ENCODE data around the gene RAB3GAP2. TPM values are rescaled to one million over a fixed set of nuclear protein-coding genes. Genes with fewer than 3 reads are reported as not detected.
"Not testable (repeated sequence)": the region's sequence is repeated elsewhere in the genome, so short reads cannot be mapped to it uniquely, and the experiment has no call there.

The RAB3GAP2 gene
- total RNA-seq, 1 experiment from 2014 or later, result 64.3 TPM

DNA sequence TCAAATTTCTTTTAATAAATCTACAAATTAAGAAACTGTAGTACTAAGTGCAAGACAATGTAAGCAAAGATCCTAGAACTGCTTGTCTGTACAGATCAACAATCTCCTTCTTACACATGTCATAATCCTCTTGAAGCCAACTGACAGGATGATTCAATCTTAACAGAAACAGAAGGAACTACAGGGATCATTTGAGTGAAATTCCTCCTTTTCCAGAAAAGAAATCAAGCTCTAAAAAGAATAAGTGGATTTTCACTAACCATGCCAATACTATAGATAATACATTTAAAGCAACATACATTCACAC lies 53.2 kb downstream of the RAB3GAP2 start (continued):
- TF ChIP-seq, protein P1, sequence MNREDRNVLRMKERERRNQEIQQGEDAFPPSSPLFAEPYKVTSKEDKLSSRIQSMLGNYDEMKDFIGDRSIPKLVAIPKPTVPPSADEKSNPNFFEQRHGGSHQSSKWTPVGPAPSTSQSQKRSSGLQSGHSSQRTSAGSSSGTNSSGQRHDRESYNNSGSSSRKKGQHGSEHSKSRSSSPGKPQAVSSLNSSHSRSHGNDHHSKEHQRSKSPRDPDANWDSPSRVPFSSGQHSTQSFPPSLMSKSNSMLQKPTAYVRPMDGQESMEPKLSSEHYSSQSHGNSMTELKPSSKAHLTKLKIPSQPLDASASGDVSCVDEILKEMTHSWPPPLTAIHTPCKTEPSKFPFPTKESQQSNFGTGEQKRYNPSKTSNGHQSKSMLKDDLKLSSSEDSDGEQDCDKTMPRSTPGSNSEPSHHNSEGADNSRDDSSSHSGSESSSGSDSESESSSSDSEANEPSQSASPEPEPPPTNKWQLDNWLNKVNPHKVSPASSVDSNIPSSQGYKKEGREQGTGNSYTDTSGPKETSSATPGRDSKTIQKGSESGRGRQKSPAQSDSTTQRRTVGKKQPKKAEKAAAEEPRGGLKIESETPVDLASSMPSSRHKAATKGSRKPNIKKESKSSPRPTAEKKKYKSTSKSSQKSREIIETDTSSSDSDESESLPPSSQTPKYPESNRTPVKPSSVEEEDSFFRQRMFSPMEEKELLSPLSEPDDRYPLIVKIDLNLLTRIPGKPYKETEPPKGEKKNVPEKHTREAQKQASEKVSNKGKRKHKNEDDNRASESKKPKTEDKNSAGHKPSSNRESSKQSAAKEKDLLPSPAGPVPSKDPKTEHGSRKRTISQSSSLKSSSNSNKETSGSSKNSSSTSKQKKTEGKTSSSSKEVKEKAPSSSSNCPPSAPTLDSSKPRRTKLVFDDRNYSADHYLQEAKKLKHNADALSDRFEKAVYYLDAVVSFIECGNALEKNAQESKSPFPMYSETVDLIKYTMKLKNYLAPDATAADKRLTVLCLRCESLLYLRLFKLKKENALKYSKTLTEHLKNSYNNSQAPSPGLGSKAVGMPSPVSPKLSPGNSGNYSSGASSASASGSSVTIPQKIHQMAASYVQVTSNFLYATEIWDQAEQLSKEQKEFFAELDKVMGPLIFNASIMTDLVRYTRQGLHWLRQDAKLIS (CRISPR knock-in tag; IDR thresholded peaks at IDR 0.05; ENCODE audit: borderline replicate concordance), result no peak
- no peak for TF ChIP-seq TEAD1 (CRISPR knock-in tag; IDR thresholded peaks at IDR 0.05)
- TF ChIP-seq, protein P2, sequence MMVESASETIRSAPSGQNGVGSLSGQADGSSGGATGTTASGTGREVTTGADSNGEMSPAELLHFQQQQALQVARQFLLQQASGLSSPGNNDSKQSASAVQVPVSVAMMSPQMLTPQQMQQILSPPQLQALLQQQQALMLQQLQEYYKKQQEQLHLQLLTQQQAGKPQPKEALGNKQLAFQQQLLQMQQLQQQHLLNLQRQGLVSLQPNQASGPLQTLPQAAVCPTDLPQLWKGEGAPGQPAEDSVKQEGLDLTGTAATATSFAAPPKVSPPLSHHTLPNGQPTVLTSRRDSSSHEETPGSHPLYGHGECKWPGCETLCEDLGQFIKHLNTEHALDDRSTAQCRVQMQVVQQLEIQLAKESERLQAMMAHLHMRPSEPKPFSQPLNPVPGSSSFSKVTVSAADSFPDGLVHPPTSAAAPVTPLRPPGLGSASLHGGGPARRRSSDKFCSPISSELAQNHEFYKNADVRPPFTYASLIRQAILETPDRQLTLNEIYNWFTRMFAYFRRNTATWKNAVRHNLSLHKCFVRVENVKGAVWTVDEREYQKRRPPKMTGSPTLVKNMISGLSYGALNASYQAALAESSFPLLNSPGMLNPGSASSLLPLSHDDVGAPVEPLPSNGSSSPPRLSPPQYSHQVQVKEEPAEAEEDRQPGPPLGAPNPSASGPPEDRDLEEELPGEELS (CRISPR knock-in tag; IDR thresholded peaks at IDR 0.05), result no peak

DNA sequence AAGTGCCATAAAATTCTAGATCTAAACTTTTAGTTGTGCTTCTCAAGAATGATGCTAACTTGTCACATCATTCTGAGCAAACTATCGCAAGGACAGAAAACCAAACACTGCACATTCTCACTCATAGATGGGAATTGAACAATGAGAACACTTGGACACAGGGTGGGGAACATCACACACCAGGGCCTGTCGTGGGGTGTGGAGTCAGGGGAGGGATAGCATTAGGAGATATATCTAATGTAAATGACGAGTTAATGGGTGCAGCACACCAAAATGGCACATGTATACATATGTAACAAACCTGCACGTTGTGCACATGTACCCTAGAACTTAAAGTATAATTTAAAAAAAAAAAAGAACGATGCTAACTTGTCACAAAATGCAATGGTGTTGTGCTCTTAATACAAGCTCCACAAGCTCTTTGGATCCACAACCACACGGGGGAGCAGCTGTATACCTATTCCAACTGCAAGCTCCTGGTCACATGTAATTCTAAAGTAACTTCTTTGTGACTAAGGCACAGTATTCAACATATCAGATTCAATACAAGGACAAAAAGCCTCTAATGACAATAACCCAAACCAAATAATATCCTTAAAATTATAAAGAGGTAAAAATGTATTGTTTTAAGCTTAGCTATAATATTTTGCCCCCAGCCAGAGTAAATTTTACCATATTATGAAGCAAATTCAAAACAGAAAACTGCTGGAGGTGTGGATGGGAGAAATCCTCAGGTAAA lies 53.7 kb downstream of the RAB3GAP2 start:
- ChIA-PET CTCF (interaction anchor here (0.7 to 1.7 kb wide), 30 partner anchors 8 to 558 kb away, joined by 3 to 25 read pairs (median 4); partner anchors contain the start of gene RAB3GAP2), POLR2A (interaction anchor here (1.0 kb wide), 2 partner anchors 53 to 54 kb away, joined by 3 to 4 read pairs; partner anchors contain the start of gene RAB3GAP2)
- TF ChIP-seq, protein P3, sequence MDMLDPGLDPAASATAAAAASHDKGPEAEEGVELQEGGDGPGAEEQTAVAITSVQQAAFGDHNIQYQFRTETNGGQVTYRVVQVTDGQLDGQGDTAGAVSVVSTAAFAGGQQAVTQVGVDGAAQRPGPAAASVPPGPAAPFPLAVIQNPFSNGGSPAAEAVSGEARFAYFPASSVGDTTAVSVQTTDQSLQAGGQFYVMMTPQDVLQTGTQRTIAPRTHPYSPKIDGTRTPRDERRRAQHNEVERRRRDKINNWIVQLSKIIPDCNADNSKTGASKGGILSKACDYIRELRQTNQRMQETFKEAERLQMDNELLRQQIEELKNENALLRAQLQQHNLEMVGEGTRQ (CRISPR knock-in tag; IDR thresholded peaks at IDR 0.05), result peak; percentile 13; the same call in 1 of the 2 replicates
- peaks cover 38% of the 10 kb centered on the region for H3K4me1 Mint-ChIP-seq
- not testable (repeated sequence) for H3K36me3 Mint-ChIP-seq; H3K27me3 Mint-ChIP-seq (ENCODE audit: low read depth); H3K4me3 Mint-ChIP-seq; H3K27ac Mint-ChIP-seq; H3K9me3 Mint-ChIP-seq
- ATAC-seq (peak; percentile 92), DNase-seq (ENCODE audit: low spot score) (peak; percentile 59)

DNA sequence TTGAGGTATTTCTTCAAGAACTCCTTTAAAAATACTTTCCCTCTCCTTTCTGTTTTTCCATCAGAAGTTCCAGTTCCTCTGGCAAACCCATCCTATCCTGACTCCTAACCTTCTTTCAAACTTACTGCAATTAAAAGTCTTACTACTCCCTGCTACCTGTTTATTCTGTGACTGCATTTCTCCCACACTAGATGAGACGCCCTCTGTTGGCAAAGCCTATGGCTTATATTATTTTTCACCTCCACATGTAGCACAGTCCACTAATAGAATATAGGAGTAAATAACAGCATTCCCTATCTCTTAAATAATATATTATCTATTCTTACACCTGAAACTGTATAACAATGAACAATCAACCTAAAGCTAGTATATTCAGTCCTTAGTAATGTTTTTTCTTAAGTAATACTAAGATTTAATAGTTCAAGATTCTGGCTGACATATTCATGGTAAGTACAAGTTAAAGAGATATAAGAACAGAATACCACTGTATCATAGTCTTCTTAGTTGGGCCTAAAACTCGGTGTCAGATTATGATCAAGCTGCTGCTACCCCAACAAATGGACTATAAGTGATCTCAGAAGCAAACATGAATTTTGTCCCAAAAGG lies 54.8 kb downstream of the RAB3GAP2 start:
- DNase-seq (ENCODE audit: low spot score) (no peak), ATAC-seq (peak; percentile 61)
- H3K4me1 Mint-ChIP-seq, result peaks cover 39% of the 10 kb centered on the region
- H3K27me3 Mint-ChIP-seq (ENCODE audit: low read depth), result no peaks in the 10 kb centered on the region
- H3K27ac Mint-ChIP-seq, result no peak overlapping the region
- H3K36me3 Mint-ChIP-seq, result no peaks in the 10 kb centered on the region; the same call in 1 of the 2 replicates
- ChIA-PET POLR2A (no interaction called here), CTCF (interaction anchor here (0.6 to 2.2 kb wide), 11 partner anchors 13 to 559 kb away, joined by 3 to 8 read pairs (median 4); no protein-coding TSS in a partner anchor)
- TF ChIP-seq, protein P4, sequence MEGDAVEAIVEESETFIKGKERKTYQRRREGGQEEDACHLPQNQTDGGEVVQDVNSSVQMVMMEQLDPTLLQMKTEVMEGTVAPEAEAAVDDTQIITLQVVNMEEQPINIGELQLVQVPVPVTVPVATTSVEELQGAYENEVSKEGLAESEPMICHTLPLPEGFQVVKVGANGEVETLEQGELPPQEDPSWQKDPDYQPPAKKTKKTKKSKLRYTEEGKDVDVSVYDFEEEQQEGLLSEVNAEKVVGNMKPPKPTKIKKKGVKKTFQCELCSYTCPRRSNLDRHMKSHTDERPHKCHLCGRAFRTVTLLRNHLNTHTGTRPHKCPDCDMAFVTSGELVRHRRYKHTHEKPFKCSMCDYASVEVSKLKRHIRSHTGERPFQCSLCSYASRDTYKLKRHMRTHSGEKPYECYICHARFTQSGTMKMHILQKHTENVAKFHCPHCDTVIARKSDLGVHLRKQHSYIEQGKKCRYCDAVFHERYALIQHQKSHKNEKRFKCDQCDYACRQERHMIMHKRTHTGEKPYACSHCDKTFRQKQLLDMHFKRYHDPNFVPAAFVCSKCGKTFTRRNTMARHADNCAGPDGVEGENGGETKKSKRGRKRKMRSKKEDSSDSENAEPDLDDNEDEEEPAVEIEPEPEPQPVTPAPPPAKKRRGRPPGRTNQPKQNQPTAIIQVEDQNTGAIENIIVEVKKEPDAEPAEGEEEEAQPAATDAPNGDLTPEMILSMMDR (IDR thresholded peaks at IDR 0.05), result peak; percentile 33; the same call in 1 of the 2 replicates
- no peak for TF ChIP-seq RELA (CRISPR knock-in tag; IDR thresholded peaks at IDR 0.05; ENCODE audit: borderline replicate concordance)
- H3K9me3 Mint-ChIP-seq, result no peaks in the 10 kb centered on the region
- H3K4me3 Mint-ChIP-seq, result no peak overlapping the region

DNA sequence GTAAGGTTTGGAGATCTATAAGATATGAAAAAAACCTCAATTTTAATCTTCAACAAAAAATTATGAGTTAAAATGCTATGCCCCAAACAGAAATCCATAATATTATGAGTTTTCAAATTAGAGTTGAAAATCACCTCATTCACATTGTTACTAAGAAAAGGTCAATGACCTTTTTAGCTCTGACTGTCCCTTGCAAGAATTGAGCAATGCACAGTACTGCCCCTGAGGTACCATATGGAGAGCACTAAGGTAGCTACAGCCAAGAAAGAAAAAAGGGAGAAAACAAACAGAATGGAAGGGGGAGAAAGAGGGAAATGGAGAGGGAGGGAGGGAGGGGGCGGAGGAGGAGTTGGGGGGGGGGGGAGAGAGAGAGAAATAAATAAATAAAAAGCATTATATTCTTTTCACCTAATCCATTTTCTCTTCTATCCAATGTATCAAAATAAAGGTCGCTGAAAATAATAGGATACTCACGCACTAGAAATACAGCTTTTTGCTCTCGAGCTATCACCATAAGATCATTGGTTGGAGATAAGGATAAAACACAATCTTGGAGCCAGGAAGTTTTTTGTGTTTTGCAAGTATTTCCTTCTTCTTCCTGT lies 58.8 kb downstream of the RAB3GAP2 start:
- no peak overlapping the region for H3K4me3 Mint-ChIP-seq
- H3K9me3 Mint-ChIP-seq, result no peaks in the 10 kb centered on the region
- peaks cover 24% of the 10 kb centered on the region for H3K4me1 Mint-ChIP-seq
- peaks cover 18% of the 10 kb centered on the region for H3K36me3 Mint-ChIP-seq
- ChIA-PET POLR2A (no interaction called here), CTCF (interaction anchor here (0.5 to 1.3 kb wide), 4 partner anchors 10 to 562 kb away, joined by 3 read pairs; no protein-coding TSS in a partner anchor)
- DNase-seq (ENCODE audit: low spot score) (no peak), ATAC-seq (no peak)
- H3K27ac Mint-ChIP-seq, result peak overlapping the region; percentile 82; the same call in 1 of the 2 replicates
- no peaks in the 10 kb centered on the region for H3K27me3 Mint-ChIP-seq (ENCODE audit: low read depth)
- TF ChIP-seq, protein P5, sequence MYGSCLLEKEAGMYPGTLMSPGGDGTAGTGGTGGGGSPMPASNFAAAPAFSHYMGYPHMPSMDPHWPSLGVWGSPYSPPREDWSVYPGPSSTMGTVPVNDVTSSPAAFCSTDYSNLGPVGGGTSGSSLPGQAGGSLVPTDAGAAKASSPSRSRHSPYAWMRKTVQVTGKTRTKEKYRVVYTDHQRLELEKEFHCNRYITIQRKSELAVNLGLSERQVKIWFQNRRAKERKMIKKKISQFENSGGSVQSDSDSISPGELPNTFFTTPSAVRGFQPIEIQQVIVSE (CRISPR knock-in tag; IDR thresholded peaks at IDR 0.05; ENCODE audit: borderline replicate concordance), result no peak
- TF ChIP-seq, protein P6, sequence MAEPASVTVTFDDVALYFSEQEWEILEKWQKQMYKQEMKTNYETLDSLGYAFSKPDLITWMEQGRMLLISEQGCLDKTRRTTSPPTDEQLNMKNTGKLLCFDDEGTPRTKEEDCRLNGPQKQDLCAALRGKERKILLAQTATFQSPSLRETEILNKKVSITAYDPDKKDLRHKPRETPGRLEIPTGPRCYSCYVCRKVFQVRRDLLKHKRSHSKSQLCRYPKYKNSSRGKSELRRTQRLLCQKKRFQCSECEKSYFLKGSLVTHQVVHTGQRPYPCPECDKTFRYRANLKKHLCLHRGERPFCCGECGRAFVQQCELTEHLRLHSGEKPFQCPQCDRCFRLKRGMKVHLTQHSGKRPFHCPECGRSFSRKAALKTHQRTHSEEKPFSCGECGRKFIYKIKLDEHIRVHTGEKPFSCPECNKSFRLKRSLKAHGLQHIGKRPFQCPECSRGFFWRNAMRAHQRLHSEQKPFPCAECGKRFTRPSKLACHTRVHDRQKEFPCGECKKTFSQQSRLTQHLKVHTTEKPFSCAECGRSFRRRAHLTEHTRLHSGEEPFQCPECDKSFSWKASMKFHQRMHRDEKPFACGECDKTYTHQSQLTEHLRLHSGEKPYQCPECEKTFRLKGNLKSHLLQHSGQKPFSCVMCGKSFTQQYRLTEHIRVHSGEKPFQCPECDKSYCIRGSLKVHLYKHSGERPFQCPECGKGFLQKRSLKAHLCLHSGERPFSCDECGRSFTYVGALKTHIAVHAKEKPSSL (CRISPR knock-in tag; conservative IDR thresholded peaks at IDR 0.05), result no peak
- TF ChIP-seq ESRRA (CRISPR knock-in tag; IDR thresholded peaks at IDR 0.05; ENCODE audit: borderline replicate concordance), result no peak
- no peak for TF ChIP-seq NFATC4 (CRISPR knock-in tag; IDR thresholded peaks at IDR 0.05)
- TF ChIP-seq, protein P7, sequence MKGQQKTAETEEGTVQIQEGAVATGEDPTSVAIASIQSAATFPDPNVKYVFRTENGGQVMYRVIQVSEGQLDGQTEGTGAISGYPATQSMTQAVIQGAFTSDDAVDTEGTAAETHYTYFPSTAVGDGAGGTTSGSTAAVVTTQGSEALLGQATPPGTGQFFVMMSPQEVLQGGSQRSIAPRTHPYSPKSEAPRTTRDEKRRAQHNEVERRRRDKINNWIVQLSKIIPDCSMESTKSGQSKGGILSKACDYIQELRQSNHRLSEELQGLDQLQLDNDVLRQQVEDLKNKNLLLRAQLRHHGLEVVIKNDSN (CRISPR knock-in tag; IDR thresholded peaks at IDR 0.05), result no peak
